Measurements from ENCODE around the gene CMTM8.

DNA sequence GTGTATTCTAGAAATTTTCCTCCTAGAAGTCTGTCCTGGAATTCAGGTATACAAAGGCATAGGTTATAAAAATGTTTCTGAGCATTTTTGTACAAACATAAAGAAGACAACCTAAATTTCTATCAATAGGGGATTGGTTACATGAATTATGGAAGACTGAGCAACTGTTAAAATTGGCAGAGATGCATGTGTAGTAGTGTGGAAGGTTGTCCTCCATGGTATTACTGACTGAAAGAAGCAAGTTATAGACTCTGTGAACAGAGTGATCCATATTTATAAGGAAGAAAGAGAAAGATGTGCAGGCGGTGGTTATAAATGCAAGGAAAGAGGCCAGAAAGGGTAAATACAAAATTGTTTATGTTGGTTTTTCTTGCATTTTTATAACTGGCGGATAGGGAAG lies 114.9 kb downstream of the CMTM8 start:
- no peak for TF ChIP-seq POLR2A (IDR thresholded peaks at IDR 0.05)
- TF ChIP-seq, protein P1, sequence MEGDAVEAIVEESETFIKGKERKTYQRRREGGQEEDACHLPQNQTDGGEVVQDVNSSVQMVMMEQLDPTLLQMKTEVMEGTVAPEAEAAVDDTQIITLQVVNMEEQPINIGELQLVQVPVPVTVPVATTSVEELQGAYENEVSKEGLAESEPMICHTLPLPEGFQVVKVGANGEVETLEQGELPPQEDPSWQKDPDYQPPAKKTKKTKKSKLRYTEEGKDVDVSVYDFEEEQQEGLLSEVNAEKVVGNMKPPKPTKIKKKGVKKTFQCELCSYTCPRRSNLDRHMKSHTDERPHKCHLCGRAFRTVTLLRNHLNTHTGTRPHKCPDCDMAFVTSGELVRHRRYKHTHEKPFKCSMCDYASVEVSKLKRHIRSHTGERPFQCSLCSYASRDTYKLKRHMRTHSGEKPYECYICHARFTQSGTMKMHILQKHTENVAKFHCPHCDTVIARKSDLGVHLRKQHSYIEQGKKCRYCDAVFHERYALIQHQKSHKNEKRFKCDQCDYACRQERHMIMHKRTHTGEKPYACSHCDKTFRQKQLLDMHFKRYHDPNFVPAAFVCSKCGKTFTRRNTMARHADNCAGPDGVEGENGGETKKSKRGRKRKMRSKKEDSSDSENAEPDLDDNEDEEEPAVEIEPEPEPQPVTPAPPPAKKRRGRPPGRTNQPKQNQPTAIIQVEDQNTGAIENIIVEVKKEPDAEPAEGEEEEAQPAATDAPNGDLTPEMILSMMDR (IDR thresholded peaks at IDR 0.05) = no peak
- no peak for TF ChIP-seq POLR2AphosphoS5 (IDR thresholded peaks at IDR 0.05)
